Measurements from ENCODE around the gene USH1C.

- TF ChIP-seq CTCF (IDR thresholded peaks at IDR 0.05) (no peak), POLR2A (IDR thresholded peaks at IDR 0.05) (no peak), POLR2AphosphoS5 (IDR thresholded peaks at IDR 0.05) (no peak), EP300 (IDR thresholded peaks at IDR 0.05) (no peak)
Measured at GRCh38 chr11:17521106-17521900, 22.9 kb downstream of the USH1C start.
